Osteoblast (primary cell): ENCODE results near the gene ADARB1. TPM values are rescaled to one million over a fixed set of nuclear protein-coding genes. Genes with fewer than 3 reads are reported as not detected.
"Not testable (repeated sequence)": the region's sequence is repeated elsewhere in the genome, so short reads cannot be mapped to it uniquely, and the experiment has no call there.

Source experiments
- DNase-seq: peaks from one replicate; pipeline ENCODE4 v3.0.0; 2011; ENCODE audit warnings: low spot score, mixed read lengths; ENCODE audit not compliant: insufficient read length; ENCODE audit errors: missing footprints
- H2AFZ ChIP-seq: 2 replicates; pipeline ENCODE4 v1.6.0; 2011; ENCODE audit warnings: mild to moderate bottlenecking, low read length
- H3K27ac ChIP-seq: 2 replicates; pipeline ENCODE4 v1.5.1; 2011; ENCODE audit warnings: mild to moderate bottlenecking, low read depth, low read length, moderate library complexity
- H3K27me3 ChIP-seq: 2 replicates; pipeline ENCODE4 v1.6.0; 2012; ENCODE audit warnings: mild to moderate bottlenecking, control low read depth, inconsistent platforms, low read length, moderate library complexity; ENCODE audit not compliant: insufficient read depth
- H3K36me3 ChIP-seq: 2 replicates; pipeline ENCODE4 v1.5.1; 2011; ENCODE audit warnings: mild to moderate bottlenecking, low read length, control low read depth, moderate library complexity; ENCODE audit not compliant: insufficient read depth
- H3K4me1 ChIP-seq: 2 replicates; pipeline ENCODE4 v1.5.1; 2011; ENCODE audit warnings: mild to moderate bottlenecking, low read length, control low read depth, moderate library complexity; ENCODE audit not compliant: insufficient read depth
- H3K4me2 ChIP-seq: 2 replicates; pipeline ENCODE4 v1.6.0; 2011; ENCODE audit warnings: mild to moderate bottlenecking, low read length; ENCODE audit not compliant: insufficient read depth
- H3K4me3 ChIP-seq: fragments of 200-600 bp; sonication (generic); 3 replicates; pipeline ENCODE4 v1.5.1; 2012; ENCODE audit warnings: mild to moderate bottlenecking, low read length, inconsistent platforms; ENCODE audit not compliant: insufficient read depth
- H3K79me2 ChIP-seq: 2 replicates; pipeline ENCODE4 v1.6.0; 2012; ENCODE audit warnings: mild to moderate bottlenecking, low read length, control low read depth, inconsistent platforms; ENCODE audit not compliant: insufficient read depth
- H3K9me3 ChIP-seq: 2 replicates; pipeline ENCODE4 v1.5.1; 2011; ENCODE audit warnings: low read depth, low read length, control low read depth
- H4K20me1 ChIP-seq: 2 replicates; pipeline ENCODE4 v1.6.0; 2012; ENCODE audit warnings: mild to moderate bottlenecking, low read length, control low read depth; ENCODE audit not compliant: insufficient read depth
- CTCF ChIP-seq: IDR thresholded peaks from 2 replicates; pipeline ENCODE4 v1.5.1; 2011; ENCODE audit warnings: mild to moderate bottlenecking, low read depth, low read length, moderate library complexity; ENCODE audit errors: extremely low read depth
- total RNA-seq: library from RNA; depleted of rRNA; stranded (reverse); fragments of >200 nt; gene quantifications from 2 replicates; pipeline ENCODE4 v1.2.3, GENCODE V29; 2012

ADARB1 gene
- total RNA-seq, 1 donor: 19.5 TPM

GRCh38 chr21:45027241-45028196, 46.9 kb upstream of the ADARB1 start:
- Histone ChIP-seq H3K4me3 (no peak overlapping the region), H3K4me1 (peaks cover 7% of the 10 kb centered on the region), H3K27me3 (no peaks in the 10 kb centered on the region), H3K4me2 (no peak overlapping the region), H3K79me2 (no peaks in the 10 kb centered on the region), H4K20me1 (no peaks in the 10 kb centered on the region), H3K36me3 (no peaks in the 10 kb centered on the region), H3K9me3 (no peaks in the 10 kb centered on the region), H3K27ac (no peak overlapping the region), H2AFZ (no peak overlapping the region)
- no peak for TF ChIP-seq CTCF
- peak; percentile 65 for DNase-seq

GRCh38 chr21:45028645-45029044, 45.7 kb upstream of the ADARB1 start:
- H3K4me2 ChIP-seq, H3K9me3 ChIP-seq, H2AFZ ChIP-seq, H3K27me3 ChIP-seq, H3K79me2 ChIP-seq, H3K36me3 ChIP-seq, DNase-seq, H3K4me3 ChIP-seq, H3K27ac ChIP-seq, H4K20me1 ChIP-seq: not testable (repeated sequence)
- H3K4me1 ChIP-seq: peaks cover 12% of the 10 kb centered on the region

- Histone ChIP-seq H3K4me1 (peaks cover 20% of the 10 kb centered on the region), H3K36me3 (no peaks in the 10 kb centered on the region), H3K4me3 (no peak overlapping the region), H3K79me2 (no peaks in the 10 kb centered on the region), H3K27ac (no peak overlapping the region), H2AFZ (no peak overlapping the region), H3K4me2 (no peak overlapping the region), H3K27me3 (peaks cover 3% of the 10 kb centered on the region), H4K20me1 (no peaks in the 10 kb centered on the region), H3K9me3 (no peaks in the 10 kb centered on the region)
- TF ChIP-seq CTCF: no peak
- peak; percentile 73 for DNase-seq
Observed at GRCh38 chr21:45029298-45029947, 45.0 kb upstream of the ADARB1 start.

- Histone ChIP-seq H3K4me3 (peak overlapping the region; percentile 8), H4K20me1 (no peaks in the 10 kb centered on the region), H3K4me1 (peaks cover 23% of the 10 kb centered on the region), H3K79me2 (no peaks in the 10 kb centered on the region), H3K27me3 (peaks cover 3% of the 10 kb centered on the region), H3K9me3 (no peaks in the 10 kb centered on the region), H3K4me2 (peak overlapping the region; percentile 42), H3K36me3 (no peaks in the 10 kb centered on the region), H3K27ac (no peak overlapping the region), H2AFZ (no peak overlapping the region)
- DNase-seq: peak; percentile 78
- no peak for TF ChIP-seq CTCF
Observed at GRCh38 chr21:45029948-45030681, 44.3 kb upstream of the ADARB1 start.
